Measurements from ENCODE around the gene SKAP1.

DNA sequence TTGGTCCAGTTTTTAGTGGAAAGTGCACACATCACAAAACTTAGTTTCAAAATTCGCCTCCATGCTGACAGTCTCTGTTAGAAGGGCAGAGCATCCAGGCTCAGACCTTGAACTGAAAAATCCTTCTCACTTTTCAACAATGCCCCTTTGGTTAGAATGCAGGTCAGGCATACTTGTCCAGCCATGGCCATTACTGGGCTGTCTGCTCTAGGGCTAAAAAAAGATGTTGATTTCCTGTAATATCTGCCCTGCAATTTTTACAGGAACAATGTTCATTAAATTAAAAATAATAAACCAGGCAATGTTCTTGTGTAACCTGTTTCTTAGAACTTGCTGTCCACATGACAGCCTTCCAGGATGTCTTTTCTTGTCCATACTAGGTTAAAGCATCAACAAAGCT lies 200.1 kb downstream of the SKAP1 start:
- TF ChIP-seq, protein P1, sequence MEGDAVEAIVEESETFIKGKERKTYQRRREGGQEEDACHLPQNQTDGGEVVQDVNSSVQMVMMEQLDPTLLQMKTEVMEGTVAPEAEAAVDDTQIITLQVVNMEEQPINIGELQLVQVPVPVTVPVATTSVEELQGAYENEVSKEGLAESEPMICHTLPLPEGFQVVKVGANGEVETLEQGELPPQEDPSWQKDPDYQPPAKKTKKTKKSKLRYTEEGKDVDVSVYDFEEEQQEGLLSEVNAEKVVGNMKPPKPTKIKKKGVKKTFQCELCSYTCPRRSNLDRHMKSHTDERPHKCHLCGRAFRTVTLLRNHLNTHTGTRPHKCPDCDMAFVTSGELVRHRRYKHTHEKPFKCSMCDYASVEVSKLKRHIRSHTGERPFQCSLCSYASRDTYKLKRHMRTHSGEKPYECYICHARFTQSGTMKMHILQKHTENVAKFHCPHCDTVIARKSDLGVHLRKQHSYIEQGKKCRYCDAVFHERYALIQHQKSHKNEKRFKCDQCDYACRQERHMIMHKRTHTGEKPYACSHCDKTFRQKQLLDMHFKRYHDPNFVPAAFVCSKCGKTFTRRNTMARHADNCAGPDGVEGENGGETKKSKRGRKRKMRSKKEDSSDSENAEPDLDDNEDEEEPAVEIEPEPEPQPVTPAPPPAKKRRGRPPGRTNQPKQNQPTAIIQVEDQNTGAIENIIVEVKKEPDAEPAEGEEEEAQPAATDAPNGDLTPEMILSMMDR (conservative IDR thresholded peaks at IDR 0.05 in 1 of 2, IDR thresholded peaks at IDR 0.05 in 1 of 2; ENCODE audit: low read depth in 1 of 2, low read length in 2 of 2): no peak
- TF ChIP-seq EZH2 (IDR thresholded peaks at IDR 0.05; ENCODE audit: low read length, missing control alignments): no peak
